Right atrium auricular region (tissue), 2 donors: ENCODE results near the gene RANBP1. TPM values are rescaled to one million over a fixed set of nuclear protein-coding genes. Genes with fewer than 3 reads are reported as not detected.

Experiments
- DNase-seq: peaks from one replicate; pipeline ENCODE4 v3.0.0-alpha.2; 2019; ENCODE audit warnings: low spot score
- H3K27ac ChIP-seq, 2 donors: fragments of 200-600 bp; sonication (generic); 1 replicate in 1 of 2; 2 replicates in 1 of 2; pipeline ENCODE4 v1.5.1; 2016 to 2019
- H3K27me3 ChIP-seq, 2 donors: fragments of 200-600 bp; sonication (generic); one replicate each; pipeline versions ENCODE4 v1.5.1 to v1.6.0; 2017 to 2019
- H3K36me3 ChIP-seq: fragments of 200-600 bp; sonication (generic); one replicate; pipeline ENCODE4 v1.5.1; 2016
- H3K4me1 ChIP-seq, 2 donors: fragments of 200-600 bp; sonication (generic); one replicate each; pipeline versions ENCODE4 v1.5.1 to v1.6.0; 2017 to 2019
- H3K4me3 ChIP-seq, 2 donors: fragments of 200-600 bp; sonication (generic); 1 replicate in 1 of 2; 2 replicates in 1 of 2; pipeline ENCODE4 v1.5.1; 2017 to 2019; ENCODE audit warnings: mild to moderate bottlenecking in 1 of 2, moderate library complexity in 1 of 2
- H3K9me3 ChIP-seq, 2 donors: fragments of 200-600 bp; sonication (generic); one replicate each; pipeline ENCODE4 v1.5.1; 2019
- CTCF ChIP-seq, 2 donors: fragments of 200-600 bp; sonication (generic); IDR thresholded peaks; one replicate each; pipeline ENCODE4 v1.5.1; 2019; ENCODE audit warnings: antibody characterized with exemption in 2 of 2
- total RNA-seq, 2 donors: library from RNA; depleted of rRNA; stranded (reverse); fragments of >200 nt; gene quantifications; one replicate each; pipeline ENCODE4 v1.1.0, GENCODE V29; 2016

The RANBP1 gene
- total RNA-seq, 2 donors from 2014 or later: 63.6 to 96.5 TPM

GRCh38 chr22:20135806-20136602 lies 20.1 kb downstream of the RANBP1 start:
- Histone ChIP-seq H3K4me3 (no peak overlapping the region), H3K27me3 (no peaks in the 10 kb centered on the region), H3K27ac (peak overlapping the region; percentile 49 to 69), H3K9me3 (no peaks in the 10 kb centered on the region), H3K4me1 (peaks cover 0 to 70% of the 10 kb centered on the region in 2 donors), H3K36me3 (peaks cover 9% of the 10 kb centered on the region)
- no peak for DNase-seq
- TF ChIP-seq CTCF (IDR thresholded peaks at IDR 0.05): no peak

GRCh38 chr22:20136603-20136873 lies 20.6 kb downstream of the RANBP1 start:
- peak overlapping the region in 1 of 2 donors; percentile 69 for H3K27ac ChIP-seq
- H3K4me3 ChIP-seq: no peak overlapping the region
- DNase-seq: no peak
- peaks cover 0 to 70% of the 10 kb centered on the region in 2 donors for H3K4me1 ChIP-seq
- peaks cover 9% of the 10 kb centered on the region for H3K36me3 ChIP-seq
- H3K9me3 ChIP-seq: no peaks in the 10 kb centered on the region
- TF ChIP-seq CTCF (IDR thresholded peaks at IDR 0.05): no peak
- H3K27me3 ChIP-seq: no peaks in the 10 kb centered on the region

GRCh38 chr22:20137113-20137512 lies 21.2 kb downstream of the RANBP1 start:
- Histone ChIP-seq H3K36me3 (peaks cover 9% of the 10 kb centered on the region), H3K4me3 (no peak overlapping the region), H3K9me3 (no peaks in the 10 kb centered on the region), H3K27ac (peak overlapping the region; percentile 69 to 83), H3K4me1 (peaks cover 0 to 70% of the 10 kb centered on the region in 2 donors), H3K27me3 (no peaks in the 10 kb centered on the region)
- no peak for TF ChIP-seq CTCF (IDR thresholded peaks at IDR 0.05)
- no peak for DNase-seq

- no peaks in the 10 kb centered on the region for H3K27me3 ChIP-seq
- no peak for TF ChIP-seq CTCF (IDR thresholded peaks at IDR 0.05)
- no peaks in the 10 kb centered on the region for H3K9me3 ChIP-seq
- no peak for DNase-seq
- H3K4me3 ChIP-seq: no peak overlapping the region
- H3K36me3 ChIP-seq: peaks cover 9% of the 10 kb centered on the region
- peaks cover 0 to 63% of the 10 kb centered on the region in 2 donors for H3K4me1 ChIP-seq
- H3K27ac ChIP-seq: peak overlapping the region; percentile 69 to 83
These were observed 21.9 kb downstream of the RANBP1 start for GRCh38 chr22:20137671-20138416.

- Histone ChIP-seq H3K9me3 (no peaks in the 10 kb centered on the region), H3K27ac (peak overlapping the region; percentile 69 to 83), H3K36me3 (peaks cover 13% of the 10 kb centered on the region), H3K27me3 (no peaks in the 10 kb centered on the region), H3K4me1 (peaks cover 0 to 58% of the 10 kb centered on the region in 2 donors), H3K4me3 (no peak overlapping the region)
- no peak for DNase-seq
- no peak for TF ChIP-seq CTCF (IDR thresholded peaks at IDR 0.05)
These were observed 22.5 kb downstream of the RANBP1 start for GRCh38 chr22:20138417-20138738.
